ENCODE measurements around the gene SOX8. TPM values are rescaled to one million over a fixed set of nuclear protein-coding genes. Genes with fewer than 3 reads are reported as not detected.
A peak's percentile ranks its signal among the peaks of the same experiment; 100 is the strongest.

Gene SOX8
- total RNA-seq, 1 donor from 2014 or later, result 0.75 TPM

DNA sequence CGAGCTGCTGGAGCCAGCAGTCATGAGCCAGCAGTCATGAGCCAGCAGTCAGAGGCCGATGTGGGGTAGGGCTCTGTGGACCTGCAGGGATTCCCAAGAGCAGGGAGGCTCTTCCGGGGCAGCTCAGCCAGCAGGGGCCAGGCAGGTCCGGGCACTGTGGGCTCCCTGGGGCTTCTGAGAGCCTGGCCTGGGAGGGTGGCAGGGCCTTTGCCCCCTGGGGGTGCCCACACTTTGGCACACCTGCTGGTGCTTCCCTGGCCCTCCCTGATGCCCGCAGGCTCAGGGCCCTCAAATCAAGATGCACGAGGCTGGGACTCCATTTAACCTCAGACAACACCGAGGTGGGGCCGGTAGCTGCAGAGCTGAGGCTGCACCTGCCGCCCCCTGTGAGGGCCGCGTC is 18.1 kb downstream of the SOX8 start:
- Histone ChIP-seq H3K79me2 (ENCODE audit: low read depth) (no peaks in the 10 kb centered on the region), H3F3A (ENCODE audit: low read depth) (no peaks in the 10 kb centered on the region), H3K9me3 (ENCODE audit: low read depth) (peaks cover 4% of the 10 kb centered on the region), H3K4me2 (no peak overlapping the region), H3K27me3 (peaks cover 21% of the 10 kb centered on the region), H3K27ac (no peak overlapping the region), H3K4me1 (peaks cover 10% of the 10 kb centered on the region), H3K36me3 (no peaks in the 10 kb centered on the region), H4K20me1 (ENCODE audit: low read depth) (no peaks in the 10 kb centered on the region), H3K4me3 (no peak overlapping the region), H2AFZ (replicated peaks) (no peak overlapping the region), H3K9ac (no peak overlapping the region)
- Mint-ChIP-seq H3K4me3 (no peak overlapping the region), H3K36me3 (peaks cover 2% of the 10 kb centered on the region), H3K27ac (no peak overlapping the region), H3K27me3 (ENCODE audit: insufficient read depth, low read depth) (peaks cover 27% of the 10 kb centered on the region), H3K9me3 (peaks cover 7% of the 10 kb centered on the region), H3K4me1 (peaks cover 37% of the 10 kb centered on the region)
- no peak for DNase-seq (ENCODE audit: low spot score)
- TF ChIP-seq, protein P1, sequence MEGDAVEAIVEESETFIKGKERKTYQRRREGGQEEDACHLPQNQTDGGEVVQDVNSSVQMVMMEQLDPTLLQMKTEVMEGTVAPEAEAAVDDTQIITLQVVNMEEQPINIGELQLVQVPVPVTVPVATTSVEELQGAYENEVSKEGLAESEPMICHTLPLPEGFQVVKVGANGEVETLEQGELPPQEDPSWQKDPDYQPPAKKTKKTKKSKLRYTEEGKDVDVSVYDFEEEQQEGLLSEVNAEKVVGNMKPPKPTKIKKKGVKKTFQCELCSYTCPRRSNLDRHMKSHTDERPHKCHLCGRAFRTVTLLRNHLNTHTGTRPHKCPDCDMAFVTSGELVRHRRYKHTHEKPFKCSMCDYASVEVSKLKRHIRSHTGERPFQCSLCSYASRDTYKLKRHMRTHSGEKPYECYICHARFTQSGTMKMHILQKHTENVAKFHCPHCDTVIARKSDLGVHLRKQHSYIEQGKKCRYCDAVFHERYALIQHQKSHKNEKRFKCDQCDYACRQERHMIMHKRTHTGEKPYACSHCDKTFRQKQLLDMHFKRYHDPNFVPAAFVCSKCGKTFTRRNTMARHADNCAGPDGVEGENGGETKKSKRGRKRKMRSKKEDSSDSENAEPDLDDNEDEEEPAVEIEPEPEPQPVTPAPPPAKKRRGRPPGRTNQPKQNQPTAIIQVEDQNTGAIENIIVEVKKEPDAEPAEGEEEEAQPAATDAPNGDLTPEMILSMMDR (IDR thresholded peaks at IDR 0.05), result no peak
- TF ChIP-seq EZH2 (IDR thresholded peaks at IDR 0.05) (no peak), EZH2phosphoT487 (IDR thresholded peaks at IDR 0.05) (no peak)

DNA sequence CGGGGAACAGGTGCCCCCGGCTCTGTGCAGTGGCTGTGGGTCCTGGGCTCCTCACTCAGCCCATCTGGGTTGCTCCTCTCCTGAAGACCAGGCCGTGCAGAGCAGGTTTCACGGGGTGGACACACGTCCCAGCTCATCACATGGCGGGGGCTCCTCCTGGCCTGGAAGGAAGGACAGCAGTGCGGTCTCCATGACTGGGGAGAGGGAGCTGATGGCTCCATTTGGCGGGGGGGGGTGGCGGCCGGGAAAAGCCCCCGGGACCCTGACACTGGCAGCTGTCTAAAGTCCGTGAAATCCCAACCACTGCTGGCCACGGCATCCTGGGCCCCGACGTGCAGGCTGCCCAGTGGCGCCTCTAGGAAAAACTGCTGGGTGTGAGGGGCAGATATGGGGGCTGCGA is 19.0 kb downstream of the SOX8 start:
- Histone ChIP-seq H3K27ac (no peak overlapping the region), H3F3A (ENCODE audit: low read depth) (no peaks in the 10 kb centered on the region), H4K20me1 (ENCODE audit: low read depth) (no peaks in the 10 kb centered on the region), H3K9ac (no peak overlapping the region), H3K9me3 (ENCODE audit: low read depth) (no peaks in the 10 kb centered on the region), H3K36me3 (no peaks in the 10 kb centered on the region), H3K4me2 (no peak overlapping the region), H3K79me2 (ENCODE audit: low read depth) (no peaks in the 10 kb centered on the region), H3K4me3 (no peak overlapping the region), H2AFZ (replicated peaks) (no peak overlapping the region), H3K4me1 (peaks cover 10% of the 10 kb centered on the region), H3K27me3 (peaks cover 20% of the 10 kb centered on the region)
- H3K4me1 Mint-ChIP-seq, result peaks cover 31% of the 10 kb centered on the region
- TF ChIP-seq, protein P1 (IDR thresholded peaks at IDR 0.05), result no peak
- TF ChIP-seq EZH2 (IDR thresholded peaks at IDR 0.05), result no peak
- TF ChIP-seq EZH2phosphoT487 (IDR thresholded peaks at IDR 0.05), result no peak
- H3K27me3 Mint-ChIP-seq (ENCODE audit: insufficient read depth, low read depth), result peaks cover 24% of the 10 kb centered on the region
- H3K36me3 Mint-ChIP-seq, result peaks cover 2% of the 10 kb centered on the region
- peaks cover 3% of the 10 kb centered on the region for H3K9me3 Mint-ChIP-seq
- DNase-seq (ENCODE audit: low spot score), result no peak
- H3K4me3 Mint-ChIP-seq, result no peak overlapping the region
- H3K27ac Mint-ChIP-seq, result no peak overlapping the region

DNA sequence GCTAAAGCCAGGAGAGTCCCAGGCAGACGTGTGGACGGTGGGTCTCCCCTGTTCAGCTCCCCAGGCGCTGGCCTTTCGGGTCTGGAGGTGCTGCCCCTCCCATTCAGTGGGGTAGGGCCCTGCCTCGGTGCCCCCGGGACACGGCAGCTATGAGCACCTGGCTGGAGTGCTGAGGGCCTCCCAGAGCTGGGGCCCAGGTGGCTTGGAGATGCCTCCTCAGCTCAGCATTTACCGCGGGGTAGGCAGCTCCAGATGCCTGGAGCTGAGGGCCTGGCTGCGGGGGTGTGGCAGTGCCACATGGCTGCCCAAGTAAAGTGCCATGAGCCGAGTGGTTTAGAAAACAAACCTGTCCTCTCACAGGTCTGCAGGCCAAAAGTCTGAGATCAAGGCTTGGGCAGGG is 19.5 kb downstream of the SOX8 start:
- H3K9me3 Mint-ChIP-seq, result peaks cover 3% of the 10 kb centered on the region
- peaks cover 29% of the 10 kb centered on the region for H3K4me1 Mint-ChIP-seq
- Histone ChIP-seq H4K20me1 (ENCODE audit: low read depth) (no peaks in the 10 kb centered on the region), H3K4me2 (no peak overlapping the region), H3K4me3 (no peak overlapping the region), H3K9ac (no peak overlapping the region), H3K4me1 (peaks cover 10% of the 10 kb centered on the region), H2AFZ (replicated peaks) (no peak overlapping the region), H3K36me3 (no peaks in the 10 kb centered on the region), H3K27ac (no peak overlapping the region), H3K79me2 (ENCODE audit: low read depth) (no peaks in the 10 kb centered on the region), H3F3A (ENCODE audit: low read depth) (no peaks in the 10 kb centered on the region), H3K9me3 (ENCODE audit: low read depth) (no peaks in the 10 kb centered on the region), H3K27me3 (peaks cover 17% of the 10 kb centered on the region)
- peaks cover 2% of the 10 kb centered on the region for H3K36me3 Mint-ChIP-seq
- no peak for DNase-seq (ENCODE audit: low spot score)
- no peak for TF ChIP-seq EZH2 (IDR thresholded peaks at IDR 0.05)
- H3K27ac Mint-ChIP-seq, result no peak overlapping the region
- H3K4me3 Mint-ChIP-seq, result no peak overlapping the region
- peaks cover 20% of the 10 kb centered on the region for H3K27me3 Mint-ChIP-seq (ENCODE audit: insufficient read depth, low read depth)

DNA sequence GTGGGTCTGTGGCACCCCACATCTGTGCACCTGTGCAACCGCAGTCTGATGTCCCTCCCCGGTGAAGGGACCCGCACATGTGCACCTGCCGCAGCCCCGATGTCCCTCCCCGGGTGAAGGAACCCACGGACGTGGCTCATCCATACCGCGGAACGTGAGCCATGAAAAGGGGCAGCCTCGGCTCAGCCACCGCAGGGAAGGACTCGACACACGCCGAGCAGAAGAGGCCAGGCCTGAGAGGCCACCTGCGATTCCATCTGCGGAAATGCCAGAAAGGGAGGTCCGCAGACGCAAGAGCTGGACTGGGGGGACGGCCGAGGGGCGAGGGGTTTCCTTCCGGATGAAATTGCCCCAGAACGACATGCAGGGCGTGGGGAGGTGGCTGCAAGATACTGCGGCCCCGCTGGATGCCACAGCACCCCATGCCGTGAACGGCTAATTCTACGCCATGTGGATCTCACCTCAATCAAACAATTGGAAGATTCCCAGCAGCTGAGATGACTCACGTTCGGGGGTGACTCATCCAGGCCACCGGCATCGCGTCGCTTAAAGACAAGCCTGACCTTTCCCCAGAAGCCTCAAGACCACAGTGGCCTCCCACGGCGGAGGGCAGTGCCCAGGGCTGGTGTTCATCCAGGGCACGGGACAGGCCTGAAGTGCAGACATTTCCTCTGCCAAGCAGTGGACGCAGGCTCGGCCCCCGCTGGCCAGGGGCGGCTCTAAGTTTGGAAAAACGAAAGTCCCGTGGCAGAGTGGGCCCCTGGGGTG is 21.0 kb downstream of the SOX8 start:
- Histone ChIP-seq H3K4me1 (peaks cover 3% of the 10 kb centered on the region), H3K27ac (no peak overlapping the region), H3K27me3 (peaks cover 4% of the 10 kb centered on the region), H4K20me1 (ENCODE audit: low read depth) (no peaks in the 10 kb centered on the region), H3K4me2 (no peak overlapping the region), H2AFZ (replicated peaks) (no peak overlapping the region), H3K9me3 (ENCODE audit: low read depth) (no peaks in the 10 kb centered on the region), H3K9ac (no peak overlapping the region), H3K79me2 (ENCODE audit: low read depth) (no peaks in the 10 kb centered on the region), H3K36me3 (no peaks in the 10 kb centered on the region), H3K4me3 (no peak overlapping the region), H3F3A (ENCODE audit: low read depth) (no peaks in the 10 kb centered on the region)
- Mint-ChIP-seq H3K4me3 (peak overlapping the region; percentile 60), H3K4me1 (peaks cover 18% of the 10 kb centered on the region), H3K9me3 (peaks cover 3% of the 10 kb centered on the region), H3K27me3 (ENCODE audit: insufficient read depth, low read depth) (peaks cover 20% of the 10 kb centered on the region), H3K36me3 (peaks cover 2% of the 10 kb centered on the region), H3K27ac (peak overlapping the region; percentile 15)
- DNase-seq (ENCODE audit: low spot score), result no peak
- TF ChIP-seq EZH2 (IDR thresholded peaks at IDR 0.05), result no peak
- TF ChIP-seq, protein P1 (IDR thresholded peaks at IDR 0.05), result no peak
- TF ChIP-seq EZH2phosphoT487 (IDR thresholded peaks at IDR 0.05), result no peak

Data from neural progenitor cell (in vitro differentiated cells).